Stimulated activated naive CD4-positive, alpha-beta T cell treated with Interleukin-2 at 50 U/mL for 16 hours (primary cell): ENCODE measurements around the gene ARGLU1.

Experiments
- DNase-seq: peaks from one replicate; lab custom pipeline; 2025; lab: John Stamatoyannopoulos, UW

The ARGLU1 gene

DNA sequence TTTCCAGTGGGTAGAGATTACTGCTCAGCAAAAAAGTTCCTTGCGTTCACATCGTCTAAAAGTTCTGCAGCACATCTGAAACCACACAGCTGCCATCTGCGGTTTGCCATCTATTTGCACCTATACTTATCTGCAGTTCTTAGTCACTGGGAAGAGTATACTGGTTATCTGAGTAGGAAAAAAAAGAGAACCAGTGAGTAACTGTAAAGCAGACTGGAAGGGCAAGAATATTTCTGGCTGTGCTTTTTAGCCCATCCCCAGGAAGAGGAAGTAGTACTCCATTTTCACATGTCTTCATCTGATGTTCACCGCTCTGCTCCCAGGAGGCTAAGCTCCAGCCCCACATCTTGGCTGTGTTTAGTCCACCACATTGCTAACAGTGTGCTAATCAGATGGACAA is 68.0 kb downstream of the ARGLU1 start:
- no peak for DNase-seq

DNA sequence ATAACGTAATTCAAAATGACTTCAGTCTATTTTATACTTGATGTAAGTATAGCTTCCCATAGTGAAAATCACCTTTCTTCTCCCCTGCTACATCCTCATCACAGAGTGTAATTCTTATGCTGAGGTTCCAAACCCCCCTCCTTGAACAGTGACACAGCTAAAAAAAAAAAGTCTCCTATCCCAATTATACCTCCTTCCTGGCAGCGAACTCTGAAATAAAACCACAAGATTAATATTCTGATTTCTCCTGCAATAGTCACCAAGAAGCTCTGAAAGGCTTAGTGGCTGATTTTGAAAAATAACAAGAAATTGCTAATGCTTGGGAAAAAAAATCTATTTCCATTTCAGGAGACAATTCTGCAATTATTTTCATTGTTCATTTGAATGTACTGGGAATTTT is 68.8 kb downstream of the ARGLU1 start:
- no peak for DNase-seq

DNA sequence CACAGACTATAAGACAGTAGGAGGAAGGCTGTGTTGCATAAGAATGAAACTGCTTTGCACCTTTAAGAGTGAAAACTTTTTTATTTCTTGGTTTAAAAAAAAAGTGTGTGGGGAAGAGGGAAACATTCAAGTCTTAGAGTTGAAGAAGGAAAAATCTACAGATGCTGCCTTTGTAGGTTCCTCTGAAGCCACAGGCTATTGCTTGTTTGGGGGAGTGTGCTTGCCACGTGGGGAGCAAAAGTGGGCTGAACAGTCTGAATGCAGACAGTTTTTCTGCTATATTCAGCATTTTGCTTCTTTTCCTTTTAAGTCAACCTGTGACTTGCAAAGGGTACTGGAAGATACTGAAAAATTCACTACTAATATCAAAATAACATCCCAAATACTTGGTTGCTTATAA is 69.4 kb downstream of the ARGLU1 start:
- DNase-seq = no peak

DNA sequence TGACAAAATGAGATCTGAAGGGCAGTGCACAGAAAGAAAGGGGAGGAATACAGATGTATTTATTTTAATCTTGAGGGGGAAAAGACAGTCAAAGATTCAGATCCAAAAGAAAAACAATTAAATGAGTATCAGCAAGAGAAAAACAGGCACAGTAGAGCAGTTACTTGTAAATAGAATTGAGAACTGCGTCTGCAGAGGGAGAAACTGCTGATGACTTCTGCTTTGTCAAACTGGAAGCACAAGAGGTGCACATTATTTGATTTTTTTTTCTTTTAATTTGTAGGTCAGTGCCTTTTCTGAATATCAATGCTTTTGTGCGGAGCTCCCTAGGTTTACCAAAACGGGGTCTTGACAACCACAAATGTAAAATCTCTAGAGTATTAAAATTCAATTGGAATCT is 69.8 kb downstream of the ARGLU1 start:
- DNase-seq = no peak

DNA sequence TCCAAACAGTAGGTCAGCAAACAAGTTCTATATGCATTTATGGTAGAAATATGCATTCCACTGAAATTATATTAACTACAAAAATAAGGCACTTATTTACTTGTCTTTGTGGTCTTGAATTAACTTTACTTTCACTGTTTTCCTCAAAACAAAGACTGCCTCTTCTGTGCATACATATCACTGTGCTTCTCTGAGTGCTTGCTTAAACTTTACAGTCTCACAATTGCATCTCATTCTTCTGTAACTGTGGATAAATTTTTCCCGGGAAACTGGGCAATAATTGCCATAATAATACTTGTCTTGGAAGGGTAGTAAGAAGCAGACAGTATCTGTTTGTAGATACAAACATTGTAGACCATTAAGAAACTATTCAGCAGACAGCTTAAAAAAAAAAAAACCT is 70.9 kb downstream of the ARGLU1 start:
- DNase-seq = no peak

DNA sequence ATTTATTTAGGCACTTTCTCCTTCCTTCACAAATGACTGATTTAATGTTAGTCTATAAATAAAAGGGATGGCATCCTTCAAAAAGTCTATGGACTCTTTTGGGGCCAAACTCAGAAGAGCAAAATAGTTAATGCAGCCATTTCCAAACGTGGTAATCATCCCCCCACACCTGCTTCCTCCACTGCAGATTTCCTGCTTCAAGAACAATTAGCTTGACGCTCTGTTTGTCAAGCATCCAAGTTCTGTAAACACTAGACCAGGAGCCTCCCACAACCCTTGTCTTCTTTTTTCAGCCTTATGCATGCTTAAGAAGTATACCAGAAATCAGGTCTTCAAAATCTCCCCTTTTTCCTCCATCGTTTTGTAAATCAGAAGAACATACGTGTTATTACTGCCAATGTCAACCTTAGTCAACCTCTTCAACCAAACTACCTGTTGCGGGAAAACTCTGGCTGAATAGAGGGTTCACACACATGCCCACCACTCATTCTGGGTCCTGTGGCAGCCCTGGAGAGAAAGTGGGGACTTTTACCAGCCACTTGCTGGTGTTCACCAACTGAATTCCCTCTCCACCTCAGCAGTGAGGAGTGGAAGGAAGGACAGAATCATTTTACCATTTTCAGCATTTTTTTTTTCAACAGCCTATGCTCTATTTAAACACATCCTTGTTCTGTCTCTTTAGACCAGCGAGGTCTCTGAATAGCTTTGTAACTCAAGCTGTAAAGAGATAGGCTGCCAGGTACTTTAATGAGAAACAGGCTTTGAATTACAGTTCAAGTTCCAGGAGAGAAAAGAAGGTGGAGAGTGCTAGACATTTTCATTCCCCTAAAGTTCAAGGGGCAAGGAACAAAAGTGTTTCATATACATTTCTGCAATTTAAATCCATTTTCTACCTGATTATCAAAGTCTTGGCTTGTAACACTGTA is 71.6 kb downstream of the ARGLU1 start:
- no peak for DNase-seq

DNA sequence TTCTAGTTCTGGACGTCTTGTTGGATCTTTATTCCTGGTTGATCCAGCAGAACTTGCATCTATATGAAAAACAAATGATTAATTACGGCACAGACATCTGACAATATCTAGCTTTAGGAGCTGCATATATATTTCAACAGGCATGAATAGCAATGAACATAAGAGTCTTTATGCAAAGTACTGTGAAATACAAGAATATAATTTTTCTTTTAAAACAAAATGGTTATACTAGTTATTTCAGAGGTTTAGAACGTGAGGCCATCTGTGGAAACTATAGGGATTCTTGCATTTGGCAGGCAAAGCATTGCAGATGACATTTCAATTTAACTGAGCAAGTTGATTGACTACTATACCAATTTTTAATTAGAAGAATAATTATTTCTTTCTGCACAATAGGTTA is 73.0 kb downstream of the ARGLU1 start:
- DNase-seq = no peak

DNA sequence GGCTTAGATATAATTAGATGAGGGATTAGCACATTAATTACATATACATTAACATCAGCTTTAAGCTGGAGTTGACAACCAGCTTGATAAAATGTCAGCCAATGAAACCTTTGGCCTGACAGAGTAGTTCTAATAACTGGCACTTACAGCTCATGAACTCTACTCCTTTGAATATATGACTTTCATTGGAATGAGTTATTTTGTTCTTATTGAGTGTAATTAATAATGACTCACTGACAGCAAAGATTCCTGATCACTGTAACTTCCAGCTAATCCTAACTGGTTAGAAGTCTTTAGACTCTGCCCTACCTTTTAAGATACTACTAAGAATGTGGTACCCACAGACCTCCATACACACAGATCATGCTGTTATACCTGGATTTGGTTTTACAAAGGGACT is 73.4 kb downstream of the ARGLU1 start:
- no peak for DNase-seq

DNA sequence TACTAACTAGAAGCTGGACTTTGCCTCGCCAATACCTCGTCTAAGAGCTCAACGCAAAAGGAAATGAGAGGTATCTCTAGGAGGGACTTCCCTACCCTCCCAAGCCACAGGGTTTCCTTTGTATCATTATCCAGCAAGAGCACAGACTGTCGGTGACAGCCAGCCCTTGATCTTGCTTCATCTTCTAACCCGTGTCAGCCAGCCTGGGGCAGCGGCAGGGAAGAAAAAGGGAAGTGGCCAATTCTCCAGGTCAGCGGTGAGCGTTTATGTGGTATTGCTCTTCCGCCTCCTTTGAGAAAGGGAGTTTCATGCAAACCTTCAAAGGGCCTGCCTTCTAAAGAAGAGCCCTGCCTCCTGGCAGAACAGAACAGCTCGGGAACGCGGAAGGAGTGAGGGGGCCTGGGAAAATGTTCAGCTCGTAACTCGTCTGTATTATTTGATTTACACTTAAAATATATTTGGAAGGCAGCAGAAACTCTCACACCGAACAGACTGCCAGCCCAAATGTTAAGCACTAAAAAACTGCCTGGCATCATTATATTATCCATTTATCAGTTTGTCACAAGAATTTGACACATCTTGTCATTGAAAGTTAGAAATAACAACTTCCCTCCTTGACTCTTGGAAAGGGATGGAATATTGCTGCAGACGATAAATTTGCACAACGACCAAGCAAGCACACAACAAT is 74.3 kb downstream of the ARGLU1 start:
- DNase-seq = no peak

DNA sequence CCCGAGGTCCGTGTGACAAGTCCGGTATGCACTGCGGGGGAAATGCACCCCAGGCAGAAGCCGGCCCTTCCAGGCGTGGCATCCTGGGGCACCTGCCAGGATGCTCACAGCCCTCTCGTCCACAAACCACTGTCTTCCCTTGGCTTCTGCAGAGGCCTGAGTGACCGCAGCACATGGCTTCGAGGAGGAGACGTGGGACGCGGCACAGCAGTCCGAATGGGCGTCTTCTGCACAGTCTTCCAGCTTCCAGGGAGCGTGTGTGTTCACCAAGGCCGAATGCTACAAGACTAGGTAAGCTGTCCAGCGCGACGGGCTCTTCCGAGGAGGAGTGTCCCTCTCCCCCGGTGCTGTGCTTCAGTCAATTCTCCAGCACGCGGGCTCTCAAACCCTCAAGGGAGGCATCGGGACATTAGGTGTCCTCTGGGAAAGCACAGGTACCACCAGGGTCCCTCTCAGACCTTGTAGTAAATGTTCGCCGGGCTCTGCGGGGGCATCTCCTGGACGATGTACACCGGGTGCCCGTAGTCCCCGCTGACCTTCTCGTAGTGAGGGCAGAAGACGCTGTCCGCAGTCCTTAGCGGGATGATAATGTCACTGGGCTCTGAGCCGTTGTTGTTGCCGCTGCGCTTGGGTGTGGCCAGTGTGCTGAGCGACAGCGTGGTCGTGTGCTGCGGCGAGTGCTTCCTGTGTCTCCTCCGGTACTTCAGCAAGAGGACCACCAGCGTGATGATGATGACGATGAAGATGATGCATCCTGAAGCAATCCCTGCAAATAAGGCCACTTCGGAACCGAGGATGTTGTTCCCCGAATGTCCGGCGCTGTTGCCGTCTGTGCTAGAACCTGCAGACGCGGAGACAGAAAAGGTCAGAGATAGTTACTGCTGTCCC is 75.1 kb downstream of the ARGLU1 start:
- DNase-seq = no peak

DNA sequence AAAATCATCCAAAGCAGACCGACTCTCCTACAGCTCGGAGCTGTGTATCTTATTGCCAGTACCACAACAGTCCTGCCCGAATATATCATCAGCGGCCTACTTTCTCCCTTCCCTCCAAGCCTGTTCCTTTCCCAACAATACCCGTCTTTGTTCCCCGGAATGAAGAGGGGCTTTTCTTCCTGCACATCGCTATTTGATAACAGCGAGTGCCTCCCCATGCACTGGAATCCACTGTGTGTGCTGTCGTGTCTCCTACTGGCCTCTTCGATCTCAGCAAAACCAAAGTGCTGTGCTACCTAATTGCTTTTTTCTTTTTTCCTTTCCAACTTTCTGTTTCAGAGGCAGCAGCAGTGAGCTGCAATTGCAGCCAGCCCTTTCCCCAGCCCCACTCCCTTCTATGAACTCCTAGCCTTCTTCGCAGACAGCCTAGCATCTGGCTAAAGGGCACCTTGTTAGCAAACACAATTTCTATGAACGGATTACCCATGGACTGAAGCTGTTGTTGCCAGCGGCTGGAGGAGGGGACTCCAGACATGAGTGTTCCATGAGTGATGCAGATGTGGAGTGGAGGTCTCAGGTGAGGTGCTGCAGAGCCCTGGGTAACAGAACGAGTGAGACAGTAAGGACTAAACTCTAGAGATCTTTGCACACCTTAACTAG is 75.9 kb downstream of the ARGLU1 start:
- no peak for DNase-seq
